Neural cell (in vitro differentiated cells): Measurements from ENCODE around the gene SPIN4. TPM values are rescaled to one million over a fixed set of nuclear protein-coding genes. Genes with fewer than 3 reads are reported as not detected.

Source experiments
- H2AFZ ChIP-seq: fragments of 200-600, 300-800 bp; sonication (generic), shearing (Covaris generic); 2 replicates; pipeline ENCODE4 v1.6.0; 2014; ENCODE audit warnings: low read depth, mild to moderate bottlenecking, antibody characterized with exemption, low read length, moderate library complexity
- H3F3A ChIP-seq: fragments of 200-600 bp; shearing (Covaris generic); 2 replicates; pipeline ENCODE4 v1.6.1; 2016; ENCODE audit warnings: mild to moderate bottlenecking, moderate library complexity, mixed read lengths, antibody characterized with exemption, low read length; ENCODE audit not compliant: insufficient read depth, poor library complexity, severe bottlenecking
- H3K27ac ChIP-seq: fragments of 200-600, 300-800 bp; sonication (generic), shearing (Covaris generic); 2 replicates; pipeline ENCODE4 v1.5.1; 2014; ENCODE audit warnings: mild to moderate bottlenecking, low read length, moderate library complexity
- H3K27me3 ChIP-seq: fragments of 300-800, 200-600 bp; sonication (generic), shearing (Covaris generic); 2 replicates; pipeline ENCODE4 v1.6.0; 2014; ENCODE audit warnings: mild to moderate bottlenecking, low read depth, low read length, moderate library complexity; ENCODE audit not compliant: insufficient read depth
- H3K36me3 ChIP-seq: fragments of 300-800, 200-600 bp; sonication (generic), shearing (Covaris generic); 2 replicates; pipeline ENCODE4 v1.5.1; 2014; ENCODE audit warnings: mild to moderate bottlenecking, antibody characterized with exemption, low read length, moderate library complexity; ENCODE audit not compliant: insufficient read depth
- H3K4me2 ChIP-seq: fragments of 300-800, 200-600 bp; sonication (generic), shearing (Covaris generic); 2 replicates; pipeline ENCODE4 v1.6.0; 2014; ENCODE audit warnings: mild to moderate bottlenecking, low read length
- H3K4me3 ChIP-seq: fragments of 300-800, 200-600 bp; sonication (generic), shearing (Covaris generic); 2 replicates; pipeline ENCODE4 v1.5.1; 2014; ENCODE audit warnings: mild to moderate bottlenecking, low read length, moderate library complexity
- H3K79me2 ChIP-seq: fragments of 200-600 bp; shearing (Covaris generic); replicated peaks from 2 replicates; pipeline ENCODE4 v1.6.0; 2014; ENCODE audit warnings: mild to moderate bottlenecking, low read length, moderate library complexity; ENCODE audit not compliant: insufficient read depth
- H3K9ac ChIP-seq: fragments of 300-800, 200-600 bp; sonication (generic), shearing (Covaris generic); 2 replicates; pipeline ENCODE4 v1.6.1; 2016; ENCODE audit warnings: mild to moderate bottlenecking, low read length, mixed read lengths
- H3K9me2 ChIP-seq: fragments of 200-600 bp; shearing (Covaris generic); 2 replicates; pipeline ENCODE4 v1.6.1; 2016; ENCODE audit warnings: mild to moderate bottlenecking, low read length, mixed read lengths; ENCODE audit not compliant: insufficient read depth
- H3K9me3 ChIP-seq: fragments of 200-600, 300-800 bp; sonication (generic), shearing (Covaris generic); 2 replicates; pipeline ENCODE4 v1.6.1; 2016; ENCODE audit warnings: mild to moderate bottlenecking, mixed run types, low read length, moderate library complexity, mixed read lengths
- H4K20me1 ChIP-seq: fragments of 200-600 bp; shearing (Covaris generic); 2 replicates; pipeline ENCODE4 v1.6.1; 2016; ENCODE audit warnings: mild to moderate bottlenecking, mixed run types; ENCODE audit not compliant: insufficient read depth
- CTCF ChIP-seq: fragments of 450-650 bp; IDR thresholded peaks from 2 replicates; pipeline ENCODE4 v1.5.1; 2014; ENCODE audit warnings: antibody characterized with exemption, mild to moderate bottlenecking, moderate library complexity; ENCODE audit not compliant: poor library complexity, severe bottlenecking
- EP300 ChIP-seq: fragments of 450-650 bp; conservative IDR thresholded peaks from 2 replicates; pipeline ENCODE4 v1.6.1; 2014; ENCODE audit warnings: antibody characterized with exemption, mild to moderate bottlenecking, moderate library complexity; ENCODE audit not compliant: poor library complexity, severe bottlenecking
- EZH2 ChIP-seq: fragments of 200-600, 300-800 bp; shearing (Covaris generic), sonication (generic); IDR thresholded peaks from 2 replicates; pipeline ENCODE4 v1.6.1; 2014; ENCODE audit warnings: antibody characterized with exemption, low read length, borderline replicate concordance, mild to moderate bottlenecking; ENCODE audit not compliant: insufficient read depth, poor library complexity, severe bottlenecking
- MXI1 ChIP-seq: fragments of 450-650 bp; conservative IDR thresholded peaks from 2 replicates; pipeline ENCODE4 v1.6.1; 2014; ENCODE audit warnings: antibody characterized with exemption, mild to moderate bottlenecking; ENCODE audit not compliant: poor library complexity, severe bottlenecking
- POLR2AphosphoS5 ChIP-seq: IDR thresholded peaks from 2 replicates; pipeline ENCODE4 v1.6.1; 2012
- RAD21 ChIP-seq: fragments of 450-650 bp; conservative IDR thresholded peaks from 2 replicates; pipeline ENCODE4 v1.6.1; 2014; ENCODE audit warnings: antibody characterized with exemption, mild to moderate bottlenecking, moderate library complexity
- REST ChIP-seq: IDR thresholded peaks from 2 replicates; pipeline ENCODE4 v1.6.1; 2012; ENCODE audit warnings: borderline replicate concordance
- SMC3 ChIP-seq: fragments of 450-650 bp; conservative IDR thresholded peaks from 2 replicates; pipeline ENCODE4 v1.6.1; 2014; ENCODE audit warnings: antibody characterized with exemption, mild to moderate bottlenecking, moderate library complexity; ENCODE audit not compliant: poor library complexity
- TAF1 ChIP-seq: IDR thresholded peaks from 2 replicates; pipeline ENCODE4 v1.6.1; 2012; ENCODE audit warnings: low read depth
- polyA minus RNA-seq: library from RNA; depleted of rRNA, polyadenylated mRNA; stranded (reverse); fragments of >200 nt; gene quantifications from 2 replicates; pipeline ENCODE4 v1.2.3, GENCODE V29; 2014
- polyA plus RNA-seq: library from polyadenylated mRNA; depleted of rRNA; stranded (reverse); fragments of >200 nt; gene quantifications from 2 replicates; pipeline ENCODE4 v1.2.3, GENCODE V29; 2014

The SPIN4 gene
- polyA plus RNA-seq: 11.9 and 15.6 TPM in 2 replicates
- 18.7 and 21.5 TPM in 2 replicates for polyA minus RNA-seq

- peak within 1 kb of the TSS; percentile 81 for H3K4me3 ChIP-seq
- no peaks in the 10 kb centered on the region for H3K9me3 ChIP-seq
- TF ChIP-seq POLR2AphosphoS5 (peak; percentile 61), REST (peak; percentile 12), MXI1 (peak; percentile 23), EP300 (no peak), SMC3 (no peak)
- H3K9ac ChIP-seq: peak within 1 kb of the TSS; percentile 70
- H3K27me3 ChIP-seq: no peaks in the 10 kb centered on the region
- H3K4me2 ChIP-seq: peak within 1 kb of the TSS; percentile 44
- H3K79me2 ChIP-seq: no peaks in the 10 kb centered on the region
- H2AFZ ChIP-seq: peak within 1 kb of the TSS; percentile 33
- no peaks in the 10 kb centered on the region for H4K20me1 ChIP-seq
- no peaks in the 10 kb centered on the region for H3K36me3 ChIP-seq
- peak within 1 kb of the TSS; percentile 72 for H3K27ac ChIP-seq
- H3K9me2 ChIP-seq: no peaks in the 10 kb centered on the region
- H3F3A ChIP-seq: no peaks in the 10 kb centered on the region
These were observed at the start of gene SPIN4 for GRCh38 chrX:63350941-63351616. Gene SPIN4 (minus strand): TSS chrX:63351332. CDS start chrX:63350819, 513 bp downstream.

GRCh38 chrX:63400340-63400739, 49.2 kb upstream of the SPIN4 start:
- Histone ChIP-seq H3K4me3 (no peak overlapping the region), H3K9ac (no peak overlapping the region), H3K9me2 (no peaks in the 10 kb centered on the region), H2AFZ (no peak overlapping the region), H3K4me2 (no peak overlapping the region), H3F3A (no peaks in the 10 kb centered on the region), H3K79me2 (no peaks in the 10 kb centered on the region), H3K27me3 (no peaks in the 10 kb centered on the region), H3K36me3 (no peaks in the 10 kb centered on the region), H4K20me1 (no peaks in the 10 kb centered on the region), H3K27ac (no peak overlapping the region), H3K9me3 (no peaks in the 10 kb centered on the region)
- TF ChIP-seq CTCF: no peak
- no peak for TF ChIP-seq EZH2
- no peak for TF ChIP-seq REST
- TF ChIP-seq EP300: no peak
- TF ChIP-seq TAF1: no peak
- TF ChIP-seq POLR2AphosphoS5: no peak
- no peak for TF ChIP-seq SMC3
- no peak for TF ChIP-seq MXI1
- no peak for TF ChIP-seq RAD21
